HG03457 (cell line): ENCODE measurements around the gene CACNA2D1.
"Not testable (repeated sequence)": the region's sequence is repeated elsewhere in the genome, so short reads cannot be mapped to it uniquely, and the experiment has no call there.

Source experiments
- ATAC-seq: cut with Tn5 transposase; IDR thresholded peaks from one replicate; pipeline ENCODE4 v1.9.1; 2021; ENCODE audit warnings: moderate number of reproducible peaks; ENCODE audit not compliant: unreplicated experiment

CACNA2D1 gene

DNA sequence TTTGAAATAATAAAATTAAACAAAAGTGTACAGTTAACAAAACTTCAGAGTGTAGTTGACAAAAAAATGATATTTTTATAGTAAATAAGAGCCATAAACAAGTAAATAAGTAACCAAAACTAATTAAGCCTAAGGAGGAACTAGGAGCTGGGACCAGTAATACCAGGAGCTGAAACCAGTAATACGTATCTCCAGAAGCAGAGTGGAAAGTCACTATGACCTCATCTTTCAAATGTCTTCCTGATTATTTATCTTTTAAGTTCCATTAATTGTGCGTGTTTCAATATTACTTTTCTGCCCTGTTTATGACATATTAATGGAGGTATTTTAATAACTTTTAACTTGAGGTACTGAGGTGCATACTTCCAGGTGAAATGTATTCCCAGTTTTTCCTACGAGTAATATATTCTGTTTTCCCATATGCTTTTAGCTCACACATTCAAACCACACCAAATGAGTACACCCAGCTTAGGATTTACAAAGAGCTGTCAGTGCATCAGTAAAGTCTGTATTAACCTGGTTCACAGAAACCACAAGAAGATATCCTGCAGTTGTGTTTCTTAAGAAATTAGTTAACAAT lies 390.0 kb downstream of the CACNA2D1 start:
- no peak for ATAC-seq

DNA sequence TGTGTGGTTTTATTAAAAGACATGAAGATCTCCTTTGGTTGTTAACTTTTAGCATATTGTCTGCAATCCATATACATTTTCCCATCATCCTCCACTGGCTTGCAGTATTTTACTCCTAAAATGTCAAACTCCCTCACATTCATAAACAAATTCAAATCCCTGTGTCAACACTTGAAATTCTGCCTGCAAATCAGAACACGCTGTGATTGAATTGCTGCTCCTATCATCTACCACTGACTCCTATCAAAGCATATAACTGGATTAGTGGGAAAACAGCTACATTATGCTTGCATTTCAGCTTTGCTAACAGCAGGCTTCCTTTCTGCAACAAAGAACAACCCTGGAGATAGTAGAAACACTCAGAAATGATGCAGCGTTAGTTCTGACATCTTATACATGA lies 392.0 kb downstream of the CACNA2D1 start:
- ATAC-seq: no peak

DNA sequence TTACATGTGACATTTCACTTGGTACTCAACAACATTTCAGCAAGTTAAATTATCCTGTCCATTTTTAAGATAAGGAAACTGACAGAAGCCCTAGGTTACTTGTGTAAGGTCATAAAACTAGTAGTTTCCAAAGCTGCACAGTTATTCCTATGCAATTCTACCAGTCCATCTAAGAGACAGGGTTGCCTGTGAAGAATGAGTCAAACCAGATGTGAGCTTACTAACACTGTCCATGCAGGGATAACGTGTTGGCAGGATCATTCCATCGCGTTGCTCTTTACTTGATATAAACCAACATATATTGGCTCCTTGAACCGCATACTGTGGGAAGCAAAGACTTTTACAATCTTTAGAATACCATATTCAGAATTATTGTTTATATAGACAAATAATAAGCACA lies 392.8 kb downstream of the CACNA2D1 start:
- no peak for ATAC-seq

DNA sequence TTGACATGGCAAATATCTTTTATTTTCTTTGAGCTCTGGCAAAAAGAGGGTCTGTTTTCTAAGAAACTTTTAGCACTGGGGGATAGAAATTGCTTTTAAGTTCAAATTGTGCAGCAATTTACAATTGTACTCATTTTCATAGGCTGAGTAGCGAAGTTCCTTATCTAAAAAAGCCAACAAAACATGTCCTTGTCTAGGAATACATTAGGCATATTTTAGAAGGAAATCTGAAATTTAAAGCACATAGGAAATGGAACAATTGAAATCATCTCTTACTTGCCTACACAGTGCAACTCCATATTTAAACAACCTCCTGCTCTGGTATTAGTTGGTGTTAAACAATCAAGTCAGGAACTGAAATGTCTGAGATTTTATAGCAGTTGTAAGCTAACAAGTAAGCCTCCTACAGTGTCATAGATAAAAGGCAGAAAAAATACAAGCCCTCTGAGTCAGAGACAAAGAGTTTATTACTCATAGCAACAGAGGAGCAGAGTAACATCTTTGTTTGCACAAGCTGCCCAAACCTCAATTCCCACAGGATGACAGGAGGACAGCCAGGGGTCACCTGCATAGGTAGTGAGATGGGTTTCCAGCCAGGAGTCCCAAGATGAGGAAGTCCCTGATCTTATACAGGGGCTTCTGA lies 393.6 kb downstream of the CACNA2D1 start:
- ATAC-seq: no peak

DNA sequence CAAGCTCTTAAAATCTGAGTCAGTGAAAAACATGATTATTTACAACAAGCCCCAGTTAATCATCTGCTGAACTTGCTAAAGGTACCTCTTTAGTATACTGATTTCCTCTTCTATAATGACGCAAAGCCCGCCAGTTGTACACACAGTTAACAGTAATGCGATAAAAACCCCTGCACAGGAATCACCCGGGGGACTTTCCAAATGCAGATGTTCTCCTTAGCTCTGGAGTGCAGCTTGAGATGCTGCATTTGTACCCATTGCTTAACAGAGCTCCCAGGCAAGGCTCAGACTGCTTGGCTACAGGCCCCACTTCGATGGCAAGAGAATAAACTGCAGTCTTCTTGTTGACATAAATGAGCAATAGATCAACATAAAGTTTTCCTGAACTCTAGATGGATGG lies 394.1 kb downstream of the CACNA2D1 start:
- no peak for ATAC-seq

DNA sequence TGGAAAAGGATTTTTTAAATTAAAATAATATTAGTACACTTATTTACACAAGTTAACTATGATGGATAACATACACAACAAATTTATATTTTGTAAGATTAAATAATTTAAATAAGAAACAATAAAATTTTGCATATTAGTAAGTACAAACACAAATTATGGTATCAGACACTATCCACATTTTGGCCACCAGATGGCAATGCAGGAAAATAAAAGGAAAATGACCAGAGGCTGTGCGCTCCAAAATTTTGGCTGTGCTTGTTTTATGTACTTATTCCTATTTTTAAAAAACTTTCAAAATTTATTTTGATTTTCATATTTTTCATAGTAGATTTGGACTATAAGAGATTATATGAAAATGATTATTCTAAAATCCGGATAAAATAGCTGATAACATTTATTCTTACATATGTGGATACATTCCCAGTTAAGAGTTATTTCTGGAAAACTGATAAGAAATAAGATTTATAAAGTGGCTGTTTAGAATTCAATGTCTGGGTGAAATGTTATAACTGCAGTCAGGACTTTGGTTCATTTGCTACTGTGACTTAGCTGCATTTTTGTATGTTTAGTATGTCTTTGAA lies 399.0 kb downstream of the CACNA2D1 start:
- ATAC-seq: no peak

DNA sequence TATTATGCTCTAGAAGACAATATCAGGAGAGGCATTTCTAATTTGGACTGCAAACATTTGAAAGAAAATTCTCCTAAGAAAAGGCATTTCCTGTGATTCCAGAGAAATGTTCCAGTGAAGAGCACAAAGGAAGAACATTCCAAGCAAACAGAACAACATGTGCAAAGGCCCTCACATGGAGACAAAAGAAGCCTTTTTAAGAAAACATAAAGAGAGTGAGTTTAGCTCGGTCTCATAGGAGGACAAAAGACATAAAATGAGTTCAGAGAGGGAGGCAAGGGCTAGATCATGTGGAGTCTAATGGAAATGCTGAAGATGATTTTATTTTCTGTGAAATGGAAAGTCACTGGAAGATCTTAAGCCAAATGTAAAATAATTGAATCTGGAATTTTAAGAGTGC lies 404.0 kb downstream of the CACNA2D1 start:
- ATAC-seq: no peak

DNA sequence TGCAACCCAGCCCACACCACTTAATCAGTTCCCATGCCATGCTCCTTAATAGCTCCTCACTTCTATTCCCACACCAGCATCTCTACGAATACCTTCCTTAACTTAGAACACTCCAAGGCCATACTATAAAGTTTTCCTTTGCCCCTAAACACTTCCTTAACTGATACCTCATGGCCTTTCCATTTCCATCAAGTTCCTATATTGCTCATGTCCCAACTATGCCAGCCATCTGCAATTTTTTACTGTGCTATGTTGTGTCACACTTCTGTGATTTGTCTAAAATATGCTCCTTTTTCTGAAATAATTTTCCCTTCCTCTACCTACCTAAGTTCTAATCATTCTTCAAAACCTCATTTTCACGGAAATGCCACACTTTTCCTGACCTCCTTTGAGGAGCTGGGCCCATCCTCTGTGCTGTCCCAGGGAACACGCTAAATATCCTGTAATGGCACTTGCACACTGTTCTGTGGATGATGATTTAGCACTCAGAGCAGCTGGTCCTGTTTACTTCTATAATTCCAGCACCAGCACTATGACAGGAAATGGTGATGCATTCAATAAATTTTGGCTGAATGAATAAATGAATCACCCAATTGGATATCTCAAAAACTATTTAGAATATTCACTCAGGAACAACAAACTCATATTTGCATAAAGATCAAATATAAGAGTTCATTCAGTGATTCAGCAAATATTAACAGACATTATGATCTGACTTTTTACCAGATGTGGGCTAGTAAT lies 407.3 kb downstream of the CACNA2D1 start:
- no peak for ATAC-seq

DNA sequence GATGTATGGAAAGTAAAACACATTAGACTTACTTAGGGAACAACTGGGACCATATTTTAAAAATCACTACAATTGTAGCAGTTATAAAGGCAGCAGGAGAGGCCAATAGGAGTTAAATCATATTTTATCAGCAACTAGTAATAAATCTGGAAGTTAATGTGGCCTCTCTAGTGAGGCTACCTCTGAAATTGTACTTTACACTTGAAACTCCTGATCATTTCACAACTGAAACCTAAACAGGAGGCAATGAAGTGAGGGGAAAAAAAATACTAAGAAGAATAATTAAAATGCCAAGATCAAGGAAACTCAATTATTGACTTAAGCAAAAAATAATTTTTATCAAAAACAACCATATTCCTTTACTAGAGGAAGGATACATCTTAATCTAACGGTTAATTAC lies 408.1 kb downstream of the CACNA2D1 start:
- no peak for ATAC-seq

DNA sequence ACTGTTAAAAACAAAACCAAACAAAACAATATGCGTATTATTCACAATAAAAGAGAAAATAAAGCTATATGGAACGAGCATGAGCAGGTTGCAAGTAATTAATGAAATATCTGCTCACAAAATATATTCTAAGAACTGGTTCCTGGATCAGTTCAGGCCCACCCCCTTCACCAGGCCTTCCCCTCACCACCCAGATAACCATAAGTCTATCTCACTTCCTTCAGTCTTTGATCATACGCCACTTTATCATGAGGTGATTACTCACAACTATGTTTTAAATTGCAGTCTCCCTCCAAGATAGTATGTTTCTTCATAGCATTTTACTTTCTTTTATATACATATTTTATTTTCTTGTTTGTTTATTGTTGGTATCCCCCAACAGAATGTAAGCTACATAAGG lies 410.7 kb downstream of the CACNA2D1 start:
- no peak for ATAC-seq

DNA sequence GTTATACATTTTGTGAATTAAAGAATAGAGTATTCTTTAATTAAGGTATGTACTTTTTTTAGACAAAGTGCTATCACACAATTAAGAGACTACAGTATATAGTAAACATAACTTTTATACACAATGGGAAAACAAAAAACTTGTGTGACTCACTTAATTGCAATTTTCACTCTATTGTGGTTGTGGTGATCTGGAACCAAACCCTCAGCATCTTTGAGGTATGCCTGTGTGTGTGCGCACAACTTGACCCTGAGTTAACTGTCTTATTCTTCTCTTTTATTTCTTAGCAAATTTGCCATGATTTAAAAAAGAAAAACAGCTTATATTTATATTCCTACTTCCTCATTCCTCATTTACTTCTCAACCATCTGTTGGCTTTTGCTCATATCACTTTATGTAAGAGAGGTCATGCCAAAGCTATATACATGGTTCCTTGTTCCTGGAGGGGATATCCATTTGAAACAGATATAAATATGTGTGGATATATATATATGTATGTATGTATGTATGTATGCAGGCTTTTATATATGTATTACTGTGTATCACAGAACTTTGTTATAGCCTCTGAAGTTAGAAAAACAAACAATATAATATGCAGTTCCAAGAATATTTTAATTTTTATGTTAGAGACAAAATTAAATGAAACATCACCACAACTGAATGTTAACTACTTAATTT lies 414.2 kb downstream of the CACNA2D1 start:
- ATAC-seq: no peak

DNA sequence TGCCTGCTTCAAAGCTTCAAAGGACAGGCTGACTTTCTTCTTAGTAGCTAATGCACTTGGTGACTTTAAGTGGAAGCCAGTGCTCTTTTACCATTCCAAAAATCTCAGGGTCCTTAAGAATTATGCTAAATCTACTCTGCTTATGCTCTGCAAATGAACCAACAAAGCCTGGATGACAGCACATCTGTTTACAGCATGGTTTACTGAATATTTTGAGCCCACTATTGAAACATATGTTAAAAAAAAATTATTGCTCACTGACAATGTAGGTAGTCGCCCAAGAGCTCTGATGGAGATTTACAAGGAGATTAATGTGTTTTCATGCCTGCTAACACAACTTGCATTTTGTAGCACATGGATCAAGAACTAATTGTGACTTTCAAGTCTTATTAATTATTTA lies 415.5 kb downstream of the CACNA2D1 start:
- ATAC-seq: no peak

DNA sequence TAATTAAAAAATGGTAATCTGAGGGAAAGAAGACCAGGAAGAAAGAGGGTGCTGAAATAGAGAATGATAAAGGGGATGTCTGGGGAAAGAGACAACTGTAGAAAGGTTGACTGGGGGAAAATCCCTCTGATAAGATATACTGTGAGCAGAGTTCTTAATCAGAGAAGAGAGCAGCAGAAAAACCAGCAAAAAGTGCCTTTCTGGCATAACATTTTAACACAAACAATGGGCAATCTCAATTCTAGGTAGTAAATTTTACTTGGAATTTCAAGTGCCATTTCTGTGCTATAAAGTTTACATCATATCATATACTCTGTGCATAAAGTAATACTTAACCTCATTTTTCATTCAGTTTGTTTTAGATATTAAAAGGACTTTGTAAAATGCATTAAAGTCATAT lies 421.9 kb downstream of the CACNA2D1 start:
- no peak for ATAC-seq

DNA sequence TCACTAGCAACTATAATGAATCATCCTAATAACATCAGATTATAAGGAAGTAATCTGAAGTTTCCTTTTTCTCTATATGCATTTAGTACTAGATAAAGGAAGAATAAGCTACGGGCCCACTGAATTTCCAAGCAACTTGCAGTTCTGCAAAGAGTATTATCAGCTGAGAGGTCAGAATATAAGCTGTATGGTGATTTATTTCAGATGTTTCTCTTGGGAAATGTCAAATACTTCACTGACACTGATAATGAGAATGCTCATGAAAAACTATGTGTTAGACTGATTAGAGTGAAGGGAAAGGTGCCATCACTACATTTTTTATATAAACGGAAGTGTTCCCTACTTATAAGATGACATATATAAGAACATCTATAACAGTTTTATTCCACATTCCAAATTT lies 422.5 kb downstream of the CACNA2D1 start:
- no peak for ATAC-seq

DNA sequence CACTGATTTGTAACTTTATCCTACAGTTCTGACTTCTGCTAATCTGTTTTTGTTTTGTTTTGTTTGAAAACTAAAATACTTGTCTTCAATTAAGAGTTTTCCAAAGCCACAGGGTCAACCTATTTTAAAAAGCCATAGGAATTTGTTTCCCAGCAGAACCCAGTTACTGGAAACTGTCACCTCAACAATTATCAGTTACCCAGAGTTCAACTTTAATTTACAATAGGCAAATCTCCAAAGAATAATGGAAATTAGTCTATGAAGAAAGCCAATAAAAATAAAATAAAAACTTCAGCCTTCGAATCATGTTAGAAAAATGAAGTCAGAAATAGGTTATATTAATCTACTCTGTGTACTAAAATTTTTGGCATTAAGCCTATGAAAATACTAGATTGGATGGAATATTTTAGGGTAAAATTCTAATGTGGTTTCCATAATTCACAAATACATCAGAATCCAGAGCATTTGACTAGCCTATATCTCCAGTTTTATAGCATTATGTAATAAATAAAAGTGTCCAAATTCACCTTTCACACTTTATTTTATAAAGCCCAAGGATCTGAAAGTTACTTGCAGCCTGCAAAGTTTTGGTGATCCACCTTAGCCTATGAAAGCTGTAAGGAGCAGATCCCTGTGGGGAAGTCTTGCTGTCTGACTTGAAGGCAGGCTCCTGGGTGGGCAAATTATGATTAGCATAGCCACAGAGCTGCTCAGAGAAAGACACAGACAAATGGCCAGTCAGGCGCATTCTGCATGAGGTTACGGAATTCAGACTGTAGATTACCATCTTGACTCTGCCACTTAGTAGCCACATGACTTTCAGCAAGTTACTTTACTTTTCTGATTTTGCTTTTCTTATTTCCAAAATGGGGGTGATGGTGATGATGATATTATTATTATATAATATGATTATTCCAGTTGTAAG lies 423.8 kb downstream of the CACNA2D1 start:
- ATAC-seq: no peak

DNA sequence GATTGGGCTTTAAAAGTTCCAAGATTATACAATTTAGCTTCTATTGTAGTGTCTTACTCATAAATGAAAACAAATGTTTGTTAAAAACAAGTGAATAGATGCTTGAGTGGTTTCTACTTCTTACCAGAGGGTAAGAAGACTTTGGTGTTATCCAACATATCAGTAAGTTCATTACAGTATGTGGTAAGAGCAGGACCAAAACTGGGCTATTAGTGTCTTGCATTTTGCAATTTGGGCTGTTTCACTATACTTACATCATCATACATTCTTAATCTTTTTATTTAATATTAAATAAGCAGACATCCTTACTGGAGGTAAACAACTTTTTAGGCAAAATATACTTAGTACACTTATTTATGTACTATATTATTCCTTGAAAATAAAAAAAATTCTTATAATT lies 425.4 kb downstream of the CACNA2D1 start:
- no peak for ATAC-seq

DNA sequence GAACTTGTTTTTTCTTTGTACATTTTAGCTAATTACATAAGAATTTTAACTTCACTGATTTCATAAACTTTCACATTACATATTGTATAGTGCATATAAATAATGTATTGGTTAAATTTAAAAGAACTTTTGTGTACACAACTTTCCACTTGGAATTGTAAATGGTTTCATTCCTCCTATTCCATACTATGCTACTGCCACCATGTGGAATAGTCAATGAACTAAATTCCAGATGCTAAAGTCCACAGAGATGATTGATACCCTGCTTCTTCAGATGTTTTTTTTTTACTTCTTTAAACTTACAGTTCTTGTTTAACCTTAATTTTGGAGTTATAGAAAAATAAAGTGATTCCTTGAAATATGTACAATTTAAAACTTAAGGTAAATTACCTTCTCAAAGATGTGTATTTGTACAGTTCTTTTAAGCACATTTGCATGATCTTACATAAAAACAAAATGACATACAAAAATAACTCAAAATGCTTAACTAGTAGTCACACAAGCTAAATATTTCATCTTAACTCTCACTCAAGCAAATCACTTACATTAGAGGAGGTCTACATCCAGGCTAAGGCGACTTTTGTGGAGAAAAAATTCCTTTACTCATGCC lies 426.1 kb downstream of the CACNA2D1 start:
- no peak for ATAC-seq

DNA sequence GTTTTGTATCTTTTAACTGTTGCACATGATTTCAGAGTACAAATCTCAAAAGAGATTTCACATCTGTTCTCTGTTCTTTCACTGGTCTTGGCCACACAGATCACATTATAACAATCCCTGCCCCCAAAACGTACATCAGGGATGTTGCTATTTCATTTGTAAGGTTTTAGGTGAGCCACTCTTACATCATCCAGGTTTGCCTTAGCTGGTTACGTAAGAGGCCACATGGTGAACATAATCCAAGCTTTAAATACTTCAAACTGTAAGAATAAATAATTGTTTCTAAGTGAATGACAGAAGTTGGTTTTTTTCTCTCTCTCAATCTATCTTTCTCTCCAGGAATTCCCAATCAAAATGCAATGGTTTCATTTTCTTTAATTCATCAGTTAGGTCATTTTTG lies 427.8 kb downstream of the CACNA2D1 start:
- no peak for ATAC-seq

DNA sequence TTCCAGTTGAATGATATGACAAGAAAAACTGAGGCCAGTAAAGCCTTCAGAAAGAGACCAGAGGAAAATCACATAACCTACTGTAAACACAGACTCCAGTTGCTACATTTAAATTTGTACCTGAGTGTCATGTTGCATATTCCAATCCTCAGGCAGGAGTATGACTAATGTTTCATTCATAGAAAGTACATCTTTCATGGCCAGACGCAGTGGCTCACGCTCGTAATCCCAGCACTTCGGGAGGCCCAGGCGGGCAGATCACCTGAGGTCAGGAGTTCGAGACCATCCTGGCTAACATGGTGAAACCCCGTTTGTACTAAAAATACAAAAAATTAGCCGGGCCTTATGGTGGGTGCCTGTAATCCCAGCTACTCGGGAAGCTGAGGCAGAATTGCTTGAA lies 429.0 kb downstream of the CACNA2D1 start:
- ATAC-seq: not testable (repeated sequence)

DNA sequence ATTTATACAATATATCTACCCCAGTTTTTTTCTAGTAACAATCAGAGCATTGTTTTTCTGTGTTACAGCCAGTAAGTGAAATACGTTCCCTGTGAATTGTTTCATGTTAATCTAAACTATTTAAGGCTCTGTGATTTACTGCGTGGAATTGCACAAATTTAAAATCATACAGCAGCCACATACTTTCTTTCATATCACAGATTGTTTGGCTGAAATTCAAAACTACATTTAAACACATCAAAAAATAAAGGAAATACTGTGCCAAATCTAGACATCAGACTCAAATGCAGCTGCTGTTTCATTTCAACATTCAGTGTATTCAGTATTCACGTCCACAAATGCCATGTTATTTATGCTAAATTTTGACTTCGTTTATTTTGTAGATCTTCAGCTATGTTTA lies 431.1 kb downstream of the CACNA2D1 start:
- no peak for ATAC-seq
